Muscle layer of duodenum (tissue), 2 donors: Measurements from ENCODE around the gene ARID3B.
A peak's percentile ranks its signal among the peaks of the same experiment; 100 is the strongest.

ENCODE experiments used
- H3K27ac ChIP-seq: one replicate; pipeline ENCODE4 v1.7.0; 2013; ENCODE audit warnings: mild to moderate bottlenecking, low read length
- H3K27me3 ChIP-seq: one replicate; pipeline ENCODE4 v1.7.0; 2013; ENCODE audit warnings: low read depth, mild to moderate bottlenecking, control low read depth, low read length
- H3K36me3 ChIP-seq, 2 donors: one replicate each; pipeline ENCODE4 v1.7.0; 2013; ENCODE audit warnings: low read length in 2 of 2, control low read depth in 1 of 2, mild to moderate bottlenecking in 1 of 2; ENCODE audit not compliant: insufficient read depth in 2 of 2, control insufficient read depth in 1 of 2
- H3K4me1 ChIP-seq, 2 donors: one replicate each; pipeline ENCODE4 v1.7.0; 2013; ENCODE audit warnings: low read length in 2 of 2, mild to moderate bottlenecking in 2 of 2, control low read depth in 1 of 2, moderate library complexity in 1 of 2; ENCODE audit not compliant: insufficient read depth in 2 of 2, control insufficient read depth in 1 of 2
- H3K4me3 ChIP-seq, 2 donors: one replicate each; pipeline ENCODE4 v1.7.0; 2013; ENCODE audit warnings: low read length in 2 of 2, low read depth in 1 of 2, mild to moderate bottlenecking in 1 of 2
- H3K9me3 ChIP-seq, 2 donors: one replicate each; pipeline ENCODE4 v1.7.0; 2013; ENCODE audit warnings: low read length in 2 of 2, control low read depth in 1 of 2, mild to moderate bottlenecking in 1 of 2; ENCODE audit not compliant: control insufficient read depth in 1 of 2
- donor health status: healthy.

The ARID3B gene

DNA sequence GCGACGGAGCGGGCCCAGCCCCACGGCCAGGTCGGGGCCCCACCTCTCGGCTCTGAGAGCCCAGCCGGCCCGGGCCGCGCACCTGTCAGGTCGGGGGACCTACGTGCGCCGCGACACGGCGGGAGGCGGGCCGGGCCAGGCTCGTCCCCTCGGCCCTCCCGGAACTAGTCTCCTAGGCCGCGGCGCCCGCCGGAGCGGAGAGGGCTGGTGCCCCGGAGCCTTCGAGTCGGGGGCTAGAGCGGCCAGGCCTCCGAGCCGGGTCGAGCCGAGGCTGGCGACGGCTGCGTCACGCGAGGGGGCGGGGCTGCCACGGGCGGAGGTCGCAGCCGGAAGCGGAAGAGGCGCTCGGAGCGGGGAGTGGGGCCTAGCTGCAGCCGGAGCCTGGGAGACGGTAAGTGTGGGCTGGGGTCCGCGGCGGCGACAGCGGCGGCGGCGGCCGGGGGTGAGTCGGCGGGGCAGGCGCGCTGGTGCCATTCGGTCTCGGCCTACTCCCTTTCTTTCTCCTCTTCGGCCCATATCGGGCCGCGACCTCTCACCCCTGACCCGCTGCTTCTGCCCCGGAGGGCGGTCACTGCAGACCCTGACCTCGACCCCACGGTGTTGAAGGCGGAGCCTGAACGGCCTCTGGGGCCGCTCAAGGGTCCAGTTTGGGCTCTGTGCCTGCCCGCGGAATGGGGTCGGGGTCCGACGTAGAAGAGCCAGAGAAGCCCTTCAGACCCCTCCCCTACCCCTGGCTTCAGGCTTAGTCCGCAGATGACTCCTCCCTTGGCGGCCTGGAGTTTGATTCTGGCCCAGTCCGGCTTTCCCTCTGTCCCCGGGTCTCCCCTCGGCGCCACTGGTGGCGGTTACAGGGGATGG is 74.7 kb downstream of the ARID3B start, which contains the start of gene CLK3:
Gene CLK3, plus strand, starts transcription at position 329 of the 858 bp plus-strand sequence. CDS start 3,361 bp downstream, outside the sequence.
- no peaks in the 10 kb centered on the region for H3K27me3 ChIP-seq
- H3K4me3 ChIP-seq = peak within 1 kb of the TSS; percentile 89 to 94
- peaks cover 16 to 19% of the 10 kb centered on the region in 2 donors for H3K36me3 ChIP-seq
- peak within 1 kb of the TSS; percentile 98 for H3K27ac ChIP-seq
- no peaks in the 10 kb centered on the region for H3K9me3 ChIP-seq
- peaks cover 6 to 32% of the 10 kb centered on the region in 2 donors for H3K4me1 ChIP-seq

DNA sequence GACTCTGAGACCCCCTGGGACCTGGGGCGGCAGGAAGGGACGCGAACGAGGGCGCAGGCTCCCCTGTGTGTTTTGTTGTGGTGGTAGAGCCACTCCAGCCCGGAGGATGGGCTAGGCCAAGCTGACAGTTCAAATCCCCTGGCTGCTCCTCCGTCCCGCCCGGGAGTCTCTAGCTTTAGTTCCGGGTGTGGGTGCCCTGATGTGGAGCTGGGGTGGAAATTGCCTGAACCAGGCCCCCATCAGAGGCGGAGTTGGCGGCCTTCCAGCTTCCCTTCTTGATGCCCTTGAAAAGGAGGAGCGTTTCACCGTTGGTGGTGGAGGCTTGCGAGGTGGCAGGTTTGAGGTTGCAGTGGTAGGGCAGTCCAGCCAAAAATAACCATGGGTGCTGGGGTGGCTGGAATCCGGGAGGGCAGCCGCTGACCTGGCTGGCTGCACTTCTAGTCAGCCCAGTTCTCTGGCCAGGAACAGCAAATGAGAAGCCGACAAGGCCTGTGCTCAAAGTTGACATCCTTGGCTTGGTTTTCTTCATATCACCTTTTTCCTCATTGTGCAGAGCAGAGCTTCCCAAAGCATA is 75.4 kb downstream of the ARID3B start:
- no peaks in the 10 kb centered on the region for H3K27me3 ChIP-seq
- H3K4me3 ChIP-seq = peak overlapping the region; percentile 89 to 94
- H3K4me1 ChIP-seq = peaks cover 6 to 39% of the 10 kb centered on the region in 2 donors
- peaks cover 23 to 25% of the 10 kb centered on the region in 2 donors for H3K36me3 ChIP-seq
- no peaks in the 10 kb centered on the region for H3K9me3 ChIP-seq
- peak overlapping the region; percentile 98 for H3K27ac ChIP-seq

GRCh38 chr15:74616996-74617395 is 76.0 kb downstream of the ARID3B start:
- H3K36me3 ChIP-seq = peaks cover 28 to 31% of the 10 kb centered on the region in 2 donors
- no peaks in the 10 kb centered on the region for H3K9me3 ChIP-seq
- peaks cover 6 to 39% of the 10 kb centered on the region in 2 donors for H3K4me1 ChIP-seq
- peak overlapping the region; percentile 89 to 94 for H3K4me3 ChIP-seq
- H3K27me3 ChIP-seq = no peaks in the 10 kb centered on the region
- H3K27ac ChIP-seq = peak overlapping the region; percentile 98

DNA sequence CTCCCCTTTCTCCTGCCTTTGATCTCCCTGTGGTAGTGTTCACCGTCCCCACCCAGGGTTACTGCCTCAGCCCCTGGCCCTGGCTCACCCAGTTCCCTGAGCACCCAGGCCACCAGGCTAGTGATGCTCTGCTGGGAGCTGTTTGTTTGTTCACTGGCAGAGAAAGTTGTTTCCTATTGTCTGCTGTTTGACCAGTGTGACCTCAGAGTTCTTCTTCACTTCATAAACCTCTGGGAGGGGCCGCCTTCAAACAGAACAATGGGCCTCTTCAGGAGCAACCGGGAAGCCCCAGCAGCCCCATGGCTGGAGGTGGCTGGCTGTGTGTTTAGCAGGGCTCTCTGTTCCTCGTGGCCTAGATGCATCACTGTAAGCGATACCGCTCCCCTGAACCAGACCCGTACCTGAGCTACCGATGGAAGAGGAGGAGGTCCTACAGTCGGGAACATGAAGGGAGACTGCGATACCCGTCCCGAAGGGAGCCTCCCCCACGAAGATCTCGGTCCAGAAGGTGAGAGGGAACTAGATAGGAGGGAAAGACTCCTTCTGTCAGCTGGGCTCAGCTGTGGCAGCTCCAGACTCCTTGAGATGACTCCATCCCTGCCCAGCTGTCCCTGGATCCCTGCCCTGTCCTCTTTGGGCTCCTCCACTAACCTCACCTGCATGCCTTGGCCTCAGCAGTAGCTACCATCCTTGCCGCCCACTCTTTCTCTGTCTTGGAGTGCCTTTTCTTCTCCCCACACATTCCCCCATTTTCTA is 78.0 kb downstream of the ARID3B start:
- Histone ChIP-seq H3K4me1 (peaks cover 6 to 39% of the 10 kb centered on the region in 2 donors), H3K27ac (no peak overlapping the region), H3K9me3 (no peaks in the 10 kb centered on the region), H3K4me3 (no peak overlapping the region), H3K36me3 (peaks cover 48 to 51% of the 10 kb centered on the region in 2 donors), H3K27me3 (no peaks in the 10 kb centered on the region)

- H3K27ac ChIP-seq = no peak overlapping the region
- H3K4me3 ChIP-seq = no peak overlapping the region
- peaks cover 59 to 62% of the 10 kb centered on the region in 2 donors for H3K36me3 ChIP-seq
- H3K27me3 ChIP-seq = no peaks in the 10 kb centered on the region
- peaks cover 6 to 39% of the 10 kb centered on the region in 2 donors for H3K4me1 ChIP-seq
- no peaks in the 10 kb centered on the region for H3K9me3 ChIP-seq
Observed at GRCh38 chr15:74619916-74620635, 79.1 kb downstream of the ARID3B start.

DNA sequence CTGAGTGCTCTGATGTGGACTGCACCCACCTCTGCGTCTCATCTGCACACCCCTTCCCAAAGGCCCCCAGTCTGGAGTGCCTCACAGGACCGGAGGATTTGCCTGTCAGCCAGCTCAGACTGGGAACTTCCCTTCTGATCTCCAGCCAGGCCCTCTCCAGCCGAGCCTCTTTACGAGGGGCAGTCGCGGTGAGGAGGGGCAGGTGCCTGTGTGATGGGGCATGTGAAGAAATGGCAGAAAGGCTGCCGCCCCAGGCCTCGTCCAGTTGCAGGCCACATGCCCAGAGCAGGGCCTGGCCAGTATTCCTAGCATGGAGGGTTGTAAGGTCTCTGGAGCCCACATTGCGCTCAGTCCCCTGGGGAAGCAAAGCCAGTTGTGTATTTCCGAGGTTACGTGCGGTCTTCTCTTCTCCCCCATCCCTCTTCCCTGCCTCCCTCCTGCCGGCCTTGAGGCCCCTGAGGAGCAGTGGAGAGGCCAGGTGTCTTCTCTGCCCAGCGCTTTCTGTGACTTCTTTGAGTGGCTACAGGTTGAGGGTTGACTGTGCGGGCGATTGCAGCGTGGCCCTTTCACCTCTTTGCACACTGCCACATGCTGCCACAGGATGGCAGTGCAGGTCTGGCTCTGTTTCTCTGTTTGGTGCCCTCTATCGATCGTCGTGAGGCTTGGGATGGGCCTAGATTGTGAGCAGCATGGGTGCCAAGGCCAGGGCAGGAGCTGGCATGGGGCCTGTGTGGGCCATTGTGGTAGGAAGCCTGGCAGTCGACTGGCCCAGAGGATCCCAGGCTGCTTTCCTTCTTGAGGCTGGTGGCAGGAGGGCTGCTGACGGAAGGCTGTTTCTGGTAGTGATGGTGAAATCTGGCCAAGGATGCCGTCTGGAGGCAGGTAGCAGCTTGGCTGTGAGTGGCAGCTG is 79.9 kb downstream of the ARID3B start:
- Histone ChIP-seq H3K27ac (no peak overlapping the region), H3K4me3 (no peak overlapping the region), H3K4me1 (peaks cover 6 to 39% of the 10 kb centered on the region in 2 donors), H3K9me3 (no peaks in the 10 kb centered on the region), H3K27me3 (no peaks in the 10 kb centered on the region), H3K36me3 (peaks cover 67 to 70% of the 10 kb centered on the region in 2 donors)

DNA sequence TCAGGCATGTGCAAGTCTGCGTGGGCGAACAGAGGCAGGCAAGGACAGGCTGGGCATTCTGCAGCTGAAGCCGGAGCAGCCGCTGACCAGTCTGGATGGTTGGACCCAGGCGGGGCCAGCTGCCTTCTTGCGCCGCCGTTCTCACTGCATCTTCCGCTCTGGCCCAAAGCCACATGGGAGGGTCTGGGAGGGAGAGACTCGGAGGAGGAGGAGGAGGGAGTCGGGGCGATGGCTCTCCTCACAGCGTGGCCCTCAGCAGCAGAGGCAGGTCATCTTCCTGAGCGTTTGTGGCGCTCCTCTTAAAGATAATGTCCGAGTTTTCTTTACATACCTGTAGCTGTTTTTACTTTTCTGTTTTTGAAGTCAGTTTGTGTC is 80.5 kb downstream of the ARID3B start:
- Histone ChIP-seq H3K9me3 (no peaks in the 10 kb centered on the region), H3K27ac (no peak overlapping the region), H3K36me3 (peaks cover 74 to 76% of the 10 kb centered on the region in 2 donors), H3K4me1 (peaks cover 6 to 38% of the 10 kb centered on the region in 2 donors), H3K27me3 (no peaks in the 10 kb centered on the region), H3K4me3 (no peak overlapping the region)

DNA sequence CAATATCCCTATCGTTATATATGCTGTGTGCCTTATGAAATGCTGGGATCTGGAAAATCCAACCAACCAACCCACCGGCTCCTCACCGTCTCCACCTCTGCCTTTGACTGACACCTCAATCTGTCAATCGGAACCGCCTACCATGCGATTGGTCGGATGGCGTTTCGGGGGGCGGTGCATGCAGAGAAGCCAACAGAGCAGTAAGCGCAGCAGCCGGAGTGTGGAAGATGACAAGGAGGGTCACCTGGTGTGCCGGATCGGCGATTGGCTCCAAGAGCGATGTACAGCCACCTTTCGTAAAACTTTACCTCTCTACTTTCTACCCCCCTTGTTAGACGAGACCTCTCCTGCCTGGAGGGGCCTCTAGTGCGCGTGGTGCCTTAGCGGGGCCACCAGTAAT is 80.9 kb downstream of the ARID3B start:
- Histone ChIP-seq H3K36me3 (peaks cover 78 to 80% of the 10 kb centered on the region in 2 donors), H3K4me1 (peaks cover 3 to 34% of the 10 kb centered on the region in 2 donors), H3K4me3 (no peak overlapping the region), H3K27ac (no peak overlapping the region), H3K9me3 (no peaks in the 10 kb centered on the region), H3K27me3 (no peaks in the 10 kb centered on the region)

DNA sequence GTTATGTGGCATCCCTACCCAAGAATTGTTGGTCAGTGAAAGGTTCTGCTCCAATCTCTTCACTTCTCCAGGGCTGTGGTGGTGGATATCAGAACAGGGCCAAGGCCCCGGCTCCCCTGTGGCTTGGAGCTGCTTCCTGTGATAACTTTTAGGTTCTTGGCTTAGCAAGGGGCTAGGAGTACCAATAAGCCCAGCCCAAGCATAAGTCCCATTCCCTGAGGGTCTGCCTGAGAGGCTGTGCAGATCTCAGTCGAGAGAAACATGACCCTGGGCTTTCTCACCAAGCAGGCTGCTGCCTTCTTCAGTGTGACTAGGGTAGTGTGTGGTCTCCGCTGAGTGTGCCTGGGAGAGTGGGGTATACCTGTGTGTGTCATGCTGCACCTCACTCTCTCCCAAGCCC is 81.7 kb downstream of the ARID3B start:
- Histone ChIP-seq H3K4me3 (no peak overlapping the region), H3K4me1 (peaks cover 0 to 25% of the 10 kb centered on the region in 2 donors), H3K36me3 (peaks cover 86 to 88% of the 10 kb centered on the region in 2 donors), H3K9me3 (no peaks in the 10 kb centered on the region), H3K27me3 (no peaks in the 10 kb centered on the region), H3K27ac (no peak overlapping the region)

DNA sequence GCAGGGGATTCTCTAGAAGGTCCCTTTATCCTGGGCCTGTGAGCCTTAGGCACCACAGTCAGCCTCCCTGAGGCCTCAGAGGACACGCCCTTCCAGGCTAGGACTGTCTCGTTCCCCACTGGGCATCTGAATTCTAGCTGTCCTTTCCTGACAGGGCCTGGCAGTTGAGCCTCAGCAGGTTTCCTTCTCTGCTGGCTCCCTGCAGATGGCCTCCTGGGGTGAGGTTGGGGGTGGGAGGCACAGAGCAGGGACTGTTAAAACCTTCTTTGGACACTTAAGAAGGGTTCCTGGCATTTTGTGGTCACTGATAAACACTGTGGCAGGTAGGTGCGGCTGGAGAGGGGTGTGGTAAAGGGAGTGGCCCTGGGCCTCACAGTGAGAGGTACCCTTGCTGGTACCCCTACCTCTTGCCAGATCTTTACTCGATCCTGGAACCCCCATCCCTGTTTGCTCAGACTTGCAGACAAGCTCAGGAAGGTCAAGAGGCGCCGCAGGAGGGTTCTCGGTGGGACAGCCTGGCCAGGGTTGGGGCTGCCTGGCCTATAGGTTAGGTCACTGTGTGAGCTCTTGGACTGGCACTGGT is 83.1 kb downstream of the ARID3B start:
- Histone ChIP-seq H3K4me3 (no peak overlapping the region), H3K27ac (no peak overlapping the region), H3K9me3 (no peaks in the 10 kb centered on the region), H3K4me1 (peaks cover 0 to 14% of the 10 kb centered on the region in 2 donors), H3K36me3 (peaks cover 99% of the 10 kb centered on the region in 2 donors), H3K27me3 (no peaks in the 10 kb centered on the region)
